ENCODE data around the gene ELP5.

- TF ChIP-seq POLR2A (IDR thresholded peaks at IDR 0.05) (no peak), CTCF (IDR thresholded peaks at IDR 0.05) (no peak), POLR2AphosphoS5 (IDR thresholded peaks at IDR 0.05) (no peak)
Measured at GRCh38 chr17:7260651-7261378, 8.8 kb downstream of the ELP5 start.

All from gastroesophageal sphincter (tissue), 3 donors.